Duodenal mucosa (tissue), 2 donors: Measurements from ENCODE around the gene PCDHA2.
"Not testable (repeated sequence)": the region's sequence is repeated elsewhere in the genome, so short reads cannot be mapped to it uniquely, and the experiment has no call there.

Experiments used
- H3K27ac ChIP-seq: one replicate; pipeline ENCODE4 v1.7.0; 2013; ENCODE audit warnings: low read depth, low read length
- H3K27me3 ChIP-seq, 2 donors: one replicate each; pipeline ENCODE4 v1.7.0; 2013; ENCODE audit warnings: low read length in 2 of 2, control low read depth in 1 of 2; ENCODE audit not compliant: insufficient read depth in 2 of 2, control insufficient read depth in 1 of 2
- H3K36me3 ChIP-seq, 2 donors: one replicate each; pipeline ENCODE4 v1.7.0; 2013; ENCODE audit warnings: low read length in 2 of 2, control low read depth in 1 of 2; ENCODE audit not compliant: insufficient read depth in 2 of 2, control insufficient read depth in 1 of 2
- H3K4me1 ChIP-seq, 2 donors: one replicate each; pipeline ENCODE4 v1.7.0; 2013; ENCODE audit warnings: low read length in 2 of 2, control low read depth in 1 of 2; ENCODE audit not compliant: insufficient read depth in 2 of 2, control insufficient read depth in 1 of 2
- H3K4me3 ChIP-seq, 2 donors: one replicate each; pipeline ENCODE4 v1.7.0; 2013; ENCODE audit warnings: low read length in 2 of 2, low read depth in 1 of 2
- H3K9ac ChIP-seq, 2 donors: one replicate each; pipeline ENCODE4 v1.7.0; 2013; ENCODE audit warnings: low read length in 2 of 2, low read depth in 1 of 2
- H3K9me3 ChIP-seq, 2 donors: one replicate each; pipeline ENCODE4 v1.7.0; 2013; ENCODE audit warnings: low read length in 2 of 2, control low read depth in 1 of 2; ENCODE audit not compliant: control insufficient read depth in 1 of 2

Gene PCDHA2

DNA sequence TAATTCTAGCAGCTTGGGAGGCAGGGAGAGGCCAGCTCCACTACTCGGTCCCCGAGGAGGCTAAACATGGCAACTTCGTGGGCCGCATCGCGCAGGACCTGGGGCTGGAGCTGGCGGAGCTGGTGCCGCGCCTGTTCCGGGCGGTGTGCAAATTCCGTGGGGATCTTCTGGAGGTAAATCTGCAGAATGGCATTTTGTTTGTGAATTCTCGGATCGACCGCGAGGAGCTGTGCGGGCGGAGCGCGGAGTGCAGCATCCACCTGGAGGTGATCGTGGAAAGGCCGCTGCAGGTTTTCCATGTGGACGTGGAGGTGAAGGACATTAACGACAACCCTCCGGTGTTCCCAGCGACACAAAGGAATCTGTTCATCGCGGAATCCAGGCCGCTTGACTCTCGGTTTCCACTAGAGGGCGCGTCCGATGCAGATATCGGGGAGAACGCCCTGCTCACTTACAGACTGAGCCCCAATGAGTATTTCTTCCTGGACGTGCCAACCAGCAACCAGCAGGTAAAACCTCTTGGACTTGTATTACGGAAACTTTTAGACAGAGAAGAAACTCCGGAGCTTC is 39.9 kb downstream of the PCDHA2 start:
- not testable (repeated sequence) for H3K27ac ChIP-seq, H3K27me3 ChIP-seq, H3K36me3 ChIP-seq, H3K4me1 ChIP-seq, H3K9ac ChIP-seq
- Histone ChIP-seq H3K9me3 (peaks cover 20 to 23% of the 10 kb centered on the region in 2 donors), H3K4me3 (peak overlapping the region; percentile 2 to 29)

DNA sequence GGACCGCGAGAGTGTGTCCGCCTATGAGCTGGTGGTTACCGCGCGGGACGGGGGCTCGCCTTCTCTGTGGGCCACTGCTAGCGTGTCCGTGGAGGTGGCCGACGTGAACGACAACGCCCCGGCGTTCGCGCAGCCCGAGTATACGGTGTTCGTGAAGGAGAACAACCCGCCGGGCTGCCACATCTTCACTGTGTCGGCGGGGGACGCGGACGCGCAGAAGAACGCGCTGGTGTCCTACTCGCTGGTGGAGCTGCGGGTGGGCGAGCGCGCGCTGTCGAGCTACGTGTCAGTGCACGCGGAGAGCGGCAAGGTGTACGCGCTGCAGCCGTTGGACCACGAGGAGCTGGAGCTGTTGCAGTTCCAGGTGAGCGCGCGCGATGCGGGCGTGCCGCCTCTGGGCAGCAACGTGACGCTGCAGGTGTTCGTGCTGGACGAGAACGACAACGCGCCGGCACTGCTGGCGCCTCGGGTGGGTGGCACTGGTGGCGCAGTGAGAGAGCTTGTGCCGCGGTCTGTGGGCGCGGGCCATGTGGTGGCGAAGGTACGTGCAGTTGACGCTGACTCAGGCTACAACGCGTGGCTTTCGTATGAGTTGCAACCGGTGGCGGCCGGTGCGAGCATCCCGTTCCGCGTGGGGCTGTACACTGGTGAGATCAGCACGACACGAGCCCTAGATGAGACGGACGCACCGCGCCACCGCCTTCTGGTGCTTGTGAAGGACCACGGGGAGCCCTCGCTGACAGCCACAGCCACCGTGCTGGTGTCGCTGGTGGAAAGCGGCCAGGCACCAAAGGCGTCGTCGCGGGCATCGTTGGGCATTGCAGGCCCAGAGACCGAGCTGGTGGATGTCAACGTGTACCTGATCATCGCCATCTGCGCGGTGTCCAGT is 41.2 kb downstream of the PCDHA2 start:
- no peak overlapping the region for H3K9ac ChIP-seq
- H3K9me3 ChIP-seq, result peaks cover 19 to 21% of the 10 kb centered on the region in 2 donors
- no peaks in the 10 kb centered on the region for H3K27me3 ChIP-seq

DNA sequence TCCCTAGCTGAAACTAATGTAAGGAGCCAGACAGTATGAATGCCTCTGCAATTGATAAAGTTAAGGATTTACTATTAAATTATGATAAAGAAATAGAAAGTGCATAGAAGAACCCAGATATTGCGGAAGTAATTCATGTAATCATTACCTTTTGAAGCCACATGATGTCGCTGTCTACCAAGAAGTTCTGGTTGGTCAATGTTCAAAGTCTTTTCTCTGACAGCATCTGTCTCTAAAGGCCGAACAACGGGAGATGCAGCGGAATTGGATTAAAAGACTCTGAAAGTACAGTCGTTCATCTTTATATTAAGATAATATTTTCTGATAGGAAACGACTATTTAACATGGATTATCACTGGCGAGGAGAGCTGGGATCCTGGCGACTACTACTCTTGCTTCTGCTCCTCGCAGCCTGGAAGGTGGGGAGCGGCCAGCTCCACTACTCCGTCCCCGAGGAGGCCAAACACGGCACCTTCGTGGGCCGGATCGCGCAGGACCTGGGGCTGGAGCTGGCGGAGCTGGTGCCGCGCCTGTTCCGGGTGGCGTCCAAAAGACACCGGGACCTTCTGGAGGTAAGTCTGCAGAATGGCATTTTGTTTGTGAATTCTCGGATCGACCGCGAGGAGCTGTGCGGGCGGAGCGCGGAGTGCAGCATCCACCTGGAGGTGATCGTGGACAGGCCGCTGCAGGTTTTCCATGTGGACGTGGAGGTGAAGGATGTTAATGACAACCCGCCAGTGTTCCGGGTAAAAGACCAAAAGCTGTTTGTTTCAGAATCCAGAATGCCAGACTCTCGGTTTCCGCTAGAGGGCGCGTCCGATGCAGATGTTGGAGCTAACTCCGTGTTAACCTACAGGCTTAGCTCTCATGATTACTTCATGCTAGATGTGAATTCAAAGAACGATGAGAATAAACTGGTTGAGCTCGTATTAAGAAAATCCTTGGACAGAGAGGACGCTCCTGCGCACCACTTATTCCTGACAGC is 46.6 kb downstream of the PCDHA2 start, which contains the start of gene PCDHA8:
Gene PCDHA8 (plus strand): TSS at position 210 of the 985 bp plus-strand sequence. CDS start 135 bp downstream, at position 345.
- H3K27ac ChIP-seq, result no peak within 1 kb of the TSS
- no peaks in the 10 kb centered on the region for H3K27me3 ChIP-seq
- no peak within 1 kb of the TSS for H3K4me3 ChIP-seq
- peaks cover 6 to 18% of the 10 kb centered on the region in 2 donors for H3K9me3 ChIP-seq
- no peaks in the 10 kb centered on the region for H3K36me3 ChIP-seq
- no peaks in the 10 kb centered on the region for H3K4me1 ChIP-seq
- H3K9ac ChIP-seq, result no peak within 1 kb of the TSS

More for the DNA sequence above, 41.2 kb downstream of the PCDHA2 start:
- H3K36me3 ChIP-seq, result no peaks in the 10 kb centered on the region
- no peak overlapping the region for H3K27ac ChIP-seq
- H3K4me1 ChIP-seq, result no peaks in the 10 kb centered on the region
- H3K4me3 ChIP-seq, result no peak overlapping the region

DNA sequence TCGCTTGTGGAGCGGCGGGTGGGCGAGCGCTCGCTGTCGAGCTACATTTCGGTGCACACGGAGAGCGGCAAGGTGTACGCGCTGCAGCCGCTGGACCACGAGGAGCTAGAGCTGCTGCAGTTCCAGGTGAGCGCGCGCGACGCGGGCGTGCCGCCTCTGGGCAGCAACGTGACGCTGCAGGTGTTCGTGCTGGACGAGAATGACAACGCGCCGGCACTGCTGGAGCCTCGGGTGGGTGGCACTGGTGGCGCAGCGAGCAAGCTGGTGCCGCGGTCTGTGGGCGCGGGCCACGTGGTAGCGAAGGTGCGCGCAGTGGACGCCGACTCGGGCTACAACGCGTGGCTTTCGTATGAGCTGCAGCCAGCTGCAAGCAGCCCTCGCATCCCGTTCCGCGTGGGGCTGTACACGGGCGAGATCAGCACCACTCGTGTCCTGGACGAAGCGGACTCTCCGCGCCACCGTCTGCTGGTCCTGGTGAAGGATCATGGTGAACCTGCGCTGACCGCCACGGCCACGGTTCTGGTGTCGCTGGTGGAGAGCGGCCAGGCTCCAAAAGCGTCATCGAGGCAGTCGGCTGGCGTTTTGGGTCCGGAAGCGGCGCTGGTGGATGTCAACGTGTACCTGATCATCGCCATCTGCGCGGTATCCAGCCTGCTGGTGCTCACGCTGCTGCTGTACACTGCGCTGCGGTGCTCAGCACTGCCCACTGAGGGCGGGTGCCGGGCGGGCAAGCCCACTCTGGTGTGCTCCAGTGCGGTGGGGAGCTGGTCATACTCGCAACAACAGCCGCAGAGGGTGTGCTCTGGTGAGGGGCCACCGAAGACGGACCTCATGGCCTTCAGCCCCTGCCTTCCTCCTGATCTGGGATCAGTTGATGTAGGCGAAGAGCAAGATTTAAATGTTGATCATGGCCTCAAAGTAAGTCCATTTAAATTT is 48.4 kb downstream of the PCDHA2 start:
- Histone ChIP-seq H3K9me3 (peaks cover 4 to 17% of the 10 kb centered on the region in 2 donors), H3K27ac (no peak overlapping the region), H3K9ac (no peak overlapping the region), H3K36me3 (no peaks in the 10 kb centered on the region), H3K4me1 (no peaks in the 10 kb centered on the region), H3K4me3 (no peak overlapping the region), H3K27me3 (no peaks in the 10 kb centered on the region)
